Right lung (tissue), 5 donors: Measurements from ENCODE around the gene LYSMD4. TPM values are rescaled to one million over a fixed set of nuclear protein-coding genes. Genes with fewer than 3 reads are reported as not detected.
A peak's percentile ranks its signal among the peaks of the same experiment; 100 is the strongest.

Experiments
- DNase-seq, 2 donors: peaks; one replicate each; pipeline ENCODE4 v3.0.0-alpha.2; 2013
- polyA plus RNA-seq, 5 donors: library from polyadenylated mRNA; unstranded; fragments of 120-200 nt; gene quantifications; one replicate each; pipeline versions ENCODE4 v1.2.1 to v1.2.3, GENCODE V29; 2013; ENCODE audit warnings: inconsistent platforms in 1 of 5, low replicate concordance in 1 of 5; ENCODE audit not compliant: insufficient read length in 5 of 5, insufficient read depth in 1 of 5

The LYSMD4 gene
- polyA plus RNA-seq, 5 donors: 8.2 to 14.9 (median 11.1) TPM

GRCh38 chr15:99707473-99708270, 25.6 kb downstream of the LYSMD4 start:
- DNase-seq: no peak

GRCh38 chr15:99706557-99707303, 26.5 kb downstream of the LYSMD4 start:
- no peak for DNase-seq

GRCh38 chr15:99704444-99704838, 28.8 kb downstream of the LYSMD4 start:
- DNase-seq: peak; percentile 62 to 81

- DNase-seq: peak; percentile 45 to 67
These were observed 29.4 kb downstream of the LYSMD4 start for GRCh38 chr15:99703603-99704443.

- no peak for DNase-seq
These were observed 30.2 kb downstream of the LYSMD4 start for GRCh38 chr15:99702895-99703602.

GRCh38 chr15:99696096-99696495, 37.1 kb downstream of the LYSMD4 start:
- DNase-seq: no peak

- DNase-seq: no peak
These were observed 40.4 kb downstream of the LYSMD4 start for GRCh38 chr15:99692825-99693224.

- DNase-seq: no peak
These were observed 46.9 kb downstream of the LYSMD4 start for GRCh38 chr15:99686290-99686689.

- DNase-seq: no peak
These were observed 50.1 kb downstream of the LYSMD4 start for GRCh38 chr15:99683000-99683670.

- peak; percentile 22 to 25 for DNase-seq
These were observed 50.8 kb downstream of the LYSMD4 start for GRCh38 chr15:99682455-99682854.

GRCh38 chr15:99681990-99682389, 51.2 kb downstream of the LYSMD4 start:
- DNase-seq: no peak

GRCh38 chr15:99680276-99680675, 53.0 kb downstream of the LYSMD4 start:
- DNase-seq: no peak

GRCh38 chr15:99677540-99678134, 55.6 kb downstream of the LYSMD4 start:
- no peak for DNase-seq

Other genes starting within 250 kb of the LYSMD4 start
- 10 to 100 TPM; 47.3 to 74.0 (median 64.3) TPM for gene MEF2A, start 167.5 kb downstream of the LYSMD4 start, polyA plus RNA-seq